CD14-positive monocyte (primary cell): ENCODE measurements around the gene KANSL3. TPM values are rescaled to one million over a fixed set of nuclear protein-coding genes. Genes with fewer than 3 reads are reported as not detected.
A peak's percentile ranks its signal among the peaks of the same experiment; 100 is the strongest.

ENCODE experiments used
- DNase-seq, 3 donors: peaks; one replicate each; pipeline ENCODE4 v3.0.0-alpha.2; 2011 to 2022
- H2AFZ ChIP-seq: 2 replicates; pipeline ENCODE4 v1.6.0; 2012; ENCODE audit warnings: mild to moderate bottlenecking, low read depth, low read length, inconsistent platforms; ENCODE audit not compliant: insufficient read depth, poor library complexity, severe bottlenecking
- H3K27ac ChIP-seq, 2 donors: 1 replicate in 1 of 2; 2 replicates in 1 of 2; pipeline ENCODE4 v1.5.1; 2012 to 2013; ENCODE audit warnings: low read length in 2 of 2, control low read depth in 1 of 2, inconsistent platforms in 1 of 2, low read depth in 1 of 2, mild to moderate bottlenecking in 1 of 2
- H3K27me3 ChIP-seq, 2 donors: one replicate each; pipeline versions ENCODE4 v1.6.0 to v1.6.1; 2011 to 2013; ENCODE audit warnings: low read length in 2 of 2; ENCODE audit not compliant: control insufficient read depth in 2 of 2, insufficient read depth in 2 of 2
- H3K36me3 ChIP-seq, 2 donors: replicated peaks in 1 of 2; 1 replicate in 1 of 2; 2 replicates in 1 of 2; pipeline versions ENCODE4 v1.5.1 to v1.6.1; 2012 to 2013; ENCODE audit warnings: low read length in 2 of 2, control low read depth in 1 of 2, inconsistent platforms in 1 of 2, mild to moderate bottlenecking in 1 of 2; ENCODE audit not compliant: insufficient read depth in 2 of 2, control insufficient read depth in 1 of 2
- H3K4me1 ChIP-seq, 2 donors: 1 replicate in 1 of 2; 2 replicates in 1 of 2; pipeline versions ENCODE4 v1.5.1 to v1.6.1; 2012 to 2013; ENCODE audit warnings: low read length in 2 of 2, control low read depth in 1 of 2, inconsistent platforms in 1 of 2, mild to moderate bottlenecking in 1 of 2, moderate library complexity in 1 of 2; ENCODE audit not compliant: insufficient read depth in 2 of 2, control insufficient read depth in 1 of 2
- H3K4me2 ChIP-seq: replicated peaks from 2 replicates; pipeline ENCODE3; 2012; ENCODE audit warnings: low read length, moderate library complexity, mild to moderate bottlenecking; ENCODE audit not compliant: poor library complexity, severe bottlenecking; ENCODE audit errors: extremely low read depth
- H3K4me3 ChIP-seq, 3 experiments: fragments of 200-600 bp in 1 of 3; sonication (generic) in 1 of 3; replicated peaks in 1 of 3; 1 replicate in 2 of 3; 2 replicates in 1 of 3; pipeline ENCODE4 v1.5.1; 2011 to 2013; ENCODE audit warnings: low read length in 3 of 3, mild to moderate bottlenecking in 3 of 3, control low read depth in 2 of 3, low read depth in 2 of 3, inconsistent platforms in 1 of 3, moderate library complexity in 1 of 3
- H3K79me2 ChIP-seq: 2 replicates; pipeline ENCODE4 v1.6.0; 2012; ENCODE audit warnings: mild to moderate bottlenecking, control low read depth, inconsistent platforms, low read length, moderate library complexity; ENCODE audit not compliant: insufficient read depth
- H3K9ac ChIP-seq: 2 replicates; pipeline ENCODE4 v1.6.0; 2017; ENCODE audit warnings: low read length, mild to moderate bottlenecking; ENCODE audit not compliant: insufficient read depth, poor library complexity, severe bottlenecking
- H3K9me3 ChIP-seq, 2 donors: replicated peaks in 1 of 2; 1 replicate in 1 of 2; 2 replicates in 1 of 2; pipeline versions ENCODE4 v1.5.1 to v1.6.1; 2012 to 2013; ENCODE audit warnings: low read length in 2 of 2, control low read depth in 1 of 2; ENCODE audit not compliant: control insufficient read depth in 1 of 2, insufficient read depth in 1 of 2
- H4K20me1 ChIP-seq: 2 replicates; pipeline ENCODE4 v1.6.0; 2012; ENCODE audit warnings: mild to moderate bottlenecking, low read length, control low read depth, moderate library complexity; ENCODE audit not compliant: insufficient read depth
- H3K27ac Mint-ChIP-seq, 7 donors: one replicate each; pipeline ENCODE4 v1.8.0; 2020; ENCODE audit warnings: mild to moderate bottlenecking in 7 of 7, mixed read lengths in 7 of 7, moderate library complexity in 6 of 7, inconsistent platforms in 2 of 7
- H3K27me3 Mint-ChIP-seq, 3 donors: one replicate each; pipeline ENCODE4 v1.8.0; 2021 to 2022; ENCODE audit warnings: low read depth in 3 of 3, mild to moderate bottlenecking in 3 of 3, mixed read lengths in 3 of 3, moderate library complexity in 3 of 3, inconsistent platforms in 1 of 3
- H3K36me3 Mint-ChIP-seq, 2 donors: one replicate each; pipeline ENCODE4 v1.8.0; 2020; ENCODE audit warnings: mixed read lengths in 2 of 2, inconsistent platforms in 1 of 2, mild to moderate bottlenecking in 1 of 2
- H3K4me1 Mint-ChIP-seq: one replicate; pipeline ENCODE4 v1.8.0; 2020; ENCODE audit warnings: mild to moderate bottlenecking, mixed read lengths
- H3K4me3 Mint-ChIP-seq, 2 donors: one replicate each; pipeline ENCODE4 v1.8.0; 2020; ENCODE audit warnings: mild to moderate bottlenecking in 2 of 2, mixed read lengths in 2 of 2, moderate library complexity in 1 of 2
- H3K9me3 Mint-ChIP-seq, 7 donors: one replicate each; pipeline ENCODE4 v1.8.0; 2020 to 2022; ENCODE audit warnings: mixed read lengths in 7 of 7, mild to moderate bottlenecking in 6 of 7, moderate library complexity in 6 of 7, inconsistent platforms in 2 of 7
- WGBS: methylation state at CpG from one replicate; pipeline ENCODE4 v1.1.5; 2013; ENCODE audit warnings: missing lambda C conversion rate; ENCODE audit not compliant: insufficient coverage; 5-methylcytosine and 5-hydroxymethylcytosine counted together
- intact Hi-C, 2 donors: fragments of 100-400 bp; cut with micrococcal nuclease; formaldehyde crosslinking; loops; one replicate each; pipeline versions ENCODE4 v1.15.0 to v1.15.1; 2023
- polyA plus RNA-seq, 3 donors: library from polyadenylated mRNA; depleted of rRNA in 1 of 3; unstranded in 2 of 3; stranded (reverse) in 1 of 3; fragments of 300-500 nt in 2 of 3; fragments of >200 nt in 1 of 3; fragmentation: Illumina TruSeq in 2 of 3; gene quantifications; 1 replicate in 2 of 3; 2 replicates in 1 of 3; pipeline ENCODE4 v1.2.3, GENCODE V29; 2012 to 2021
- TF ChIP-seq, protein P1 (sequence below): fragments of 200-600 bp; IDR thresholded peaks from one replicate; pipeline ENCODE4 v1.8.0; 2022; ENCODE audit warnings: antibody characterized with exemption, mild to moderate bottlenecking

KANSL3 gene
- polyA plus RNA-seq, 3 donors = 2.5 to 25.3 (median 7.2) TPM

GRCh38 chr2:96617012-96617411, 21.1 kb downstream of the KANSL3 start:
- Histone ChIP-seq H3K27me3 (no peaks in the 10 kb centered on the region), H3K79me2 (peaks cover 27% of the 10 kb centered on the region), H4K20me1 (peaks cover 5% of the 10 kb centered on the region), H3K36me3 (peaks cover 31 to 67% of the 10 kb centered on the region in 2 donors), H3K9ac (no peak overlapping the region), H3K4me1 (peaks cover 26 to 37% of the 10 kb centered on the region in 2 donors), H3K27ac (peak overlapping the region; percentile 83 to 87), H3K4me3 (peak overlapping the region; percentile 44 to 76 (median 66)), H2AFZ (no peak overlapping the region), H3K4me2 (peak overlapping the region; percentile 70), H3K9me3 (no peaks in the 10 kb centered on the region)
- intact Hi-C loops = loop anchor here in 1 of 2 donors (5.0 to 10.0 kb wide), 2 partner anchors 48 to 145 kb away; partner anchors contain the start of gene CNNM4
- Mint-ChIP-seq H3K27ac (peak overlapping the region; percentile 95 to 99 (median 99)), H3K36me3 (peaks cover 44 to 62% of the 10 kb centered on the region in 2 donors), H3K4me1 (peaks cover 34% of the 10 kb centered on the region), H3K27me3 (no peaks in the 10 kb centered on the region), H3K4me3 (peak overlapping the region; percentile 87 to 91), H3K9me3 (no peaks in the 10 kb centered on the region)
- no CpG with 5 or more reads among the region's 4 CpGs for WGBS
- TF ChIP-seq, protein P1, sequence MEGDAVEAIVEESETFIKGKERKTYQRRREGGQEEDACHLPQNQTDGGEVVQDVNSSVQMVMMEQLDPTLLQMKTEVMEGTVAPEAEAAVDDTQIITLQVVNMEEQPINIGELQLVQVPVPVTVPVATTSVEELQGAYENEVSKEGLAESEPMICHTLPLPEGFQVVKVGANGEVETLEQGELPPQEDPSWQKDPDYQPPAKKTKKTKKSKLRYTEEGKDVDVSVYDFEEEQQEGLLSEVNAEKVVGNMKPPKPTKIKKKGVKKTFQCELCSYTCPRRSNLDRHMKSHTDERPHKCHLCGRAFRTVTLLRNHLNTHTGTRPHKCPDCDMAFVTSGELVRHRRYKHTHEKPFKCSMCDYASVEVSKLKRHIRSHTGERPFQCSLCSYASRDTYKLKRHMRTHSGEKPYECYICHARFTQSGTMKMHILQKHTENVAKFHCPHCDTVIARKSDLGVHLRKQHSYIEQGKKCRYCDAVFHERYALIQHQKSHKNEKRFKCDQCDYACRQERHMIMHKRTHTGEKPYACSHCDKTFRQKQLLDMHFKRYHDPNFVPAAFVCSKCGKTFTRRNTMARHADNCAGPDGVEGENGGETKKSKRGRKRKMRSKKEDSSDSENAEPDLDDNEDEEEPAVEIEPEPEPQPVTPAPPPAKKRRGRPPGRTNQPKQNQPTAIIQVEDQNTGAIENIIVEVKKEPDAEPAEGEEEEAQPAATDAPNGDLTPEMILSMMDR = no peak
- no peak for DNase-seq

DNA sequence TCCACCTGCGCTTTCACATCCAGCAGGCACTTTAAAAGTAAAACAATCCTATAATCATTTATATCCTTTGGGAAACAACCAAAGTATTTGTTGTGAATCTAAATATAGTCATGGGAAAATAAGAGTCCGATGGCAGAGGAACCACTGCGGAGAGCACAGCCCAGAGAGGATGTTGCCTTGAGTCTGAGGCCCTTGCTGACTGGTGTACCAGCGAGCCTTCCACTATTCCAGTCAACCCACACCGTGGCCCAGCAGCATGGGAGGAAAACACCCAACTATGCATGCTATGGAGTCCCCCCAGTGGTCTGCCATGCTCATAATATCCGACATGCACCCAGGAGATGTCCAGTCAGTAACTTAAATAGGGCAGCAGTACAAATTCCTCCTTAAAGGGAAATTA, 21.6 kb downstream of the KANSL3 start:
- WGBS = no CpG with 5 or more reads among the region's 6 CpGs
- peaks cover 5% of the 10 kb centered on the region for H4K20me1 ChIP-seq
- peaks cover 34% of the 10 kb centered on the region for H3K4me1 Mint-ChIP-seq
- peak overlapping the region in 1 of 2 donors; percentile 87 for H3K4me3 Mint-ChIP-seq
- peaks cover 26 to 37% of the 10 kb centered on the region in 2 donors for H3K4me1 ChIP-seq
- H3K9ac ChIP-seq = no peak overlapping the region
- peaks cover 47 to 66% of the 10 kb centered on the region in 2 donors for H3K36me3 Mint-ChIP-seq
- H3K9me3 Mint-ChIP-seq = no peaks in the 10 kb centered on the region
- intact Hi-C loops = loop anchor here in 1 of 2 donors (5.0 to 10.0 kb wide), 2 partner anchors 48 to 146 kb away; partner anchors contain the start of gene CNNM4
- DNase-seq = no peak
- H3K27me3 Mint-ChIP-seq = no peaks in the 10 kb centered on the region
- H3K4me2 ChIP-seq = no peak overlapping the region
- no peaks in the 10 kb centered on the region for H3K9me3 ChIP-seq
- peak overlapping the region; percentile 95 to 99 (median 99) for H3K27ac Mint-ChIP-seq
- H3K79me2 ChIP-seq = peaks cover 26% of the 10 kb centered on the region
- H2AFZ ChIP-seq = no peak overlapping the region
- H3K27me3 ChIP-seq = no peaks in the 10 kb centered on the region
- H3K36me3 ChIP-seq = peaks cover 36 to 72% of the 10 kb centered on the region in 2 donors
- H3K4me3 ChIP-seq = no peak overlapping the region
- peak overlapping the region; percentile 83 to 87 for H3K27ac ChIP-seq
- TF ChIP-seq, protein P1 = no peak
